OCI-LY7 (cell line): ENCODE results near the gene CLSTN2. TPM values are rescaled to one million over a fixed set of nuclear protein-coding genes. Genes with fewer than 3 reads are reported as not detected.

Source experiments
- BruUV-seq: library from RNA; stranded (reverse); fragments of 400-500 nt; replicated peaks from 2 replicates; lab custom pipeline; 2021; lab: Mats Ljungman, UMichigan
- CTCF ChIA-PET: fragments of 300-600 bp; sonication (Branson Sonifier 250); formaldehyde crosslinking; loops from one replicate; lab custom pipeline; 2022; ENCODE audit warnings: antibody characterized with exemption; ENCODE audit not compliant: unreplicated experiment; lab: Charles Lee
- POLR2A ChIA-PET: fragments of 300-600 bp; sonication (Branson Sonifier 250); formaldehyde crosslinking; loops from one replicate; lab custom pipeline; 2022; ENCODE audit warnings: antibody characterized with exemption; lab: Charles Lee
- DNase-seq: peaks from one replicate; pipeline ENCODE4 v3.0.0-alpha.2; 2015; ENCODE audit warnings: low spot score
- H2AFZ ChIP-seq: fragments of 200-600 bp; sonication (generic), shearing (Covaris generic); 2 replicates; pipeline ENCODE4 v1.6.1; 2014; ENCODE audit warnings: mild to moderate bottlenecking, antibody characterized with exemption, low read length, moderate library complexity
- H3K27ac ChIP-seq: fragments of 200-600 bp; sonication (generic); 2 replicates; pipeline ENCODE4 v1.5.1; 2014; ENCODE audit warnings: mixed run types, low read depth, mild to moderate bottlenecking, moderate library complexity, low read length, inconsistent platforms; ENCODE audit not compliant: poor library complexity, severe bottlenecking
- H3K36me3 ChIP-seq: fragments of 200-600 bp; sonication (generic); 2 replicates; pipeline ENCODE4 v1.6.1; 2014; ENCODE audit warnings: mild to moderate bottlenecking, antibody characterized with exemption, low read length, moderate library complexity, mixed read lengths; ENCODE audit not compliant: insufficient read depth
- H3K4me1 ChIP-seq: fragments of 200-600 bp; sonication (generic); 2 replicates; pipeline ENCODE4 v1.5.1; 2014; ENCODE audit warnings: mild to moderate bottlenecking, low read length; ENCODE audit not compliant: insufficient read depth, poor library complexity, severe bottlenecking
- H3K4me2 ChIP-seq: fragments of 200-600 bp; sonication (generic); 2 replicates; pipeline ENCODE4 v1.6.1; 2014; ENCODE audit warnings: mild to moderate bottlenecking, low read length
- H3K4me3 ChIP-seq: fragments of 200-600 bp; sonication (generic); 2 replicates; pipeline ENCODE4 v1.5.1; 2014; ENCODE audit warnings: mild to moderate bottlenecking, low read depth, low read length; ENCODE audit not compliant: poor library complexity, severe bottlenecking
- H3K79me2 ChIP-seq: fragments of 200-600 bp; sonication (generic); 2 replicates; pipeline ENCODE4 v1.6.1; 2016; ENCODE audit warnings: low read depth, mild to moderate bottlenecking, low read length, moderate library complexity, mixed read lengths; ENCODE audit not compliant: insufficient read depth
- H3K9me2 ChIP-seq: fragments of 200-600 bp; sonication (generic); 2 replicates; pipeline ENCODE4 v1.6.1; 2016; ENCODE audit warnings: mild to moderate bottlenecking, low read length, mixed read lengths; ENCODE audit not compliant: insufficient read depth
- H3K9me3 ChIP-seq: fragments of 200-600 bp; sonication (generic); 2 replicates; pipeline ENCODE4 v1.6.1; 2014; ENCODE audit warnings: mild to moderate bottlenecking, mixed run types, low read length, mixed read lengths
- H4K20me1 ChIP-seq: fragments of 200-600 bp; sonication (generic); 2 replicates; pipeline ENCODE4 v1.6.1; 2014; ENCODE audit warnings: mild to moderate bottlenecking, antibody characterized with exemption, low read length, moderate library complexity, mixed read lengths; ENCODE audit not compliant: insufficient read depth
- CTCF ChIP-seq: fragments of 200-600 bp; sonication (generic); conservative IDR thresholded peaks from 2 replicates; pipeline ENCODE4 v1.5.1; 2014; ENCODE audit warnings: mild to moderate bottlenecking, antibody characterized with exemption, low read length, moderate library complexity, mixed read lengths
- EZH2phosphoT487 ChIP-seq: fragments of 200-600 bp; sonication (generic); IDR thresholded peaks from 2 replicates; pipeline ENCODE4 v1.6.1; 2018; ENCODE audit warnings: low read depth, borderline replicate concordance, mild to moderate bottlenecking, mixed run types, antibody characterized with exemption, low read length, moderate library complexity, mixed read lengths
- intact Hi-C: fragments of 100-400 bp; cut with micrococcal nuclease; formaldehyde crosslinking; loops from one replicate; pipeline ENCODE4 v1.10.0; 2022; ENCODE audit not compliant: unreplicated experiment
- total RNA-seq, 2 experiments: library from RNA; depleted of rRNA in 1 of 2; stranded (reverse); fragments of >200 nt in 1 of 2; shearing (Covaris generic) in 1 of 2; gene quantifications; 2 replicates each; pipeline ENCODE4 v1.2.3, GENCODE V29; 2014 to 2022

Gene CLSTN2
- total RNA-seq, 2 experiments from 2014 or later: not detected

GRCh38 chr3:140021269-140021668 is 86.3 kb downstream of the CLSTN2 start:
- TF ChIP-seq CTCF (no peak), EZH2phosphoT487 (no peak)
- Histone ChIP-seq H2AFZ (no peak overlapping the region), H3K4me2 (no peak overlapping the region), H3K9me3 (no peaks in the 10 kb centered on the region), H3K4me3 (no peak overlapping the region), H3K36me3 (no peaks in the 10 kb centered on the region), H3K27ac (no peak overlapping the region), H4K20me1 (no peaks in the 10 kb centered on the region), H3K79me2 (no peaks in the 10 kb centered on the region), H3K9me2 (no peaks in the 10 kb centered on the region), H3K4me1 (no peaks in the 10 kb centered on the region)
- BruUV-seq: no TSS peak
- intact Hi-C loops: no loop called here
- ChIA-PET POLR2A (interaction anchor here (0.6 kb wide), 1 partner anchor 10 kb away, joined by 3 read pairs; no protein-coding TSS in a partner anchor), CTCF (no interaction called here)
- no peak for DNase-seq

- CTCF ChIA-PET: no interaction called here
- no peak overlapping the region for H3K4me2 ChIP-seq
- H2AFZ ChIP-seq: no peak overlapping the region
- H4K20me1 ChIP-seq: no peaks in the 10 kb centered on the region
- no peaks in the 10 kb centered on the region for H3K79me2 ChIP-seq
- no peak for DNase-seq
- no peaks in the 10 kb centered on the region for H3K9me2 ChIP-seq
- TF ChIP-seq CTCF (no peak), EZH2phosphoT487 (no peak)
- no peak overlapping the region for H3K27ac ChIP-seq
- POLR2A ChIA-PET: no interaction called here
- no peaks in the 10 kb centered on the region for H3K4me1 ChIP-seq
- no TSS peak for BruUV-seq
- intact Hi-C loops: no loop called here
- H3K36me3 ChIP-seq: no peaks in the 10 kb centered on the region
- no peak overlapping the region for H3K4me3 ChIP-seq
- H3K9me3 ChIP-seq: no peaks in the 10 kb centered on the region
Observed at GRCh38 chr3:140022066-140022770, 87.2 kb downstream of the CLSTN2 start.
